K562 (cell line): ENCODE measurements around the gene TVP23A. TPM values are rescaled to one million over a fixed set of nuclear protein-coding genes. Genes with fewer than 3 reads are reported as not detected.

ENCODE experiments used
- ARID3B ChIP-seq: fragments of 250-450 bp; sonication (Bioruptor Pico); IDR thresholded peaks from 2 replicates; pipeline ENCODE4 v1.4.0; 2020; ENCODE audit warnings: borderline replicate concordance
- BRD9 ChIP-seq: fragments of 450-650 bp; IDR thresholded peaks from 2 replicates; pipeline ENCODE4 v1.6.1; 2018; ENCODE audit warnings: low read depth; ENCODE audit not compliant: partially characterized antibody
- CEBPB ChIP-seq: fragments of 450-650 bp; IDR thresholded peaks from 2 replicates; pipeline ENCODE4 v1.6.1; 2016; ENCODE audit warnings: missing genetic modification characterization, missing compliant biosample characterization
- CREB5 ChIP-seq: fragments of 250-450 bp; sonication (Bioruptor Pico); IDR thresholded peaks from 2 replicates; pipeline ENCODE4 v1.5.0; 2020; ENCODE audit warnings: mild to moderate bottlenecking
- ETV5 ChIP-seq: sonication (generic); formaldehyde crosslinking; IDR thresholded peaks from 2 replicates; pipeline ENCODE4 v1.4.0; 2020; ENCODE audit warnings: low read depth, mild to moderate bottlenecking, missing genetic modification reagents
- GABPB2 ChIP-seq: fragments of 250-450 bp; sonication (Bioruptor Pico); conservative IDR thresholded peaks from 2 replicates; pipeline ENCODE4 v1.5.1; 2021; ENCODE audit warnings: mild to moderate bottlenecking
- JUND ChIP-seq, 2 experiments: IDR thresholded peaks; 2 replicates in 1 of 2; 3 replicates in 1 of 2; pipeline ENCODE4 v1.6.1; 2011; ENCODE audit warnings: borderline replicate concordance in 2 of 2, low read depth in 2 of 2, low read length in 2 of 2, improper control_type of control experiment in 1 of 2, missing biosample characterization in 1 of 2, missing genetic modification characterization in 1 of 2, missing genetic modification reagents in 1 of 2
- L3MBTL2 ChIP-seq: fragments of 450-650 bp; IDR thresholded peaks from 2 replicates; pipeline ENCODE4 v1.6.1; 2016; ENCODE audit warnings: mild to moderate bottlenecking, moderate library complexity
- LEF1 ChIP-seq: fragments of 450-650 bp; IDR thresholded peaks from 2 replicates; pipeline ENCODE4 v1.6.1; 2016; ENCODE audit warnings: mild to moderate bottlenecking
- MEF2D ChIP-seq: conservative IDR thresholded peaks from 2 replicates; pipeline ENCODE4 v1.6.1; 2016; ENCODE audit warnings: low read depth, missing genetic modification characterization, missing compliant biosample characterization
- MNT ChIP-seq, 2 experiments: fragments of 450-650 bp; conservative IDR thresholded peaks; 2 replicates each; pipeline ENCODE4 v1.6.1; 2017; ENCODE audit warnings: mild to moderate bottlenecking in 2 of 2, moderate library complexity in 2 of 2
- POLR3A ChIP-seq: IDR thresholded peaks from 2 replicates; pipeline ENCODE4 v1.6.1; 2011; ENCODE audit warnings: borderline replicate concordance, mild to moderate bottlenecking, moderate library complexity; ENCODE audit not compliant: insufficient read length, insufficient read depth; ENCODE audit errors: extremely low read depth
- RAD21 ChIP-seq, 2 experiments: fragments of 250-450 bp in 1 of 2; fragments of 450-650 bp in 1 of 2; sonication (Bioruptor Pico) in 1 of 2; formaldehyde crosslinking in 1 of 2; IDR thresholded peaks in 1 of 2; conservative IDR thresholded peaks in 1 of 2; 2 replicates each; pipeline versions ENCODE4 v1.4.0 to v1.8.0; 2020 to 2022; ENCODE audit warnings: mild to moderate bottlenecking in 2 of 2, moderate library complexity in 1 of 2
- SAFB ChIP-seq: fragments of 200-400 bp; formaldehyde crosslinking; IDR thresholded peaks from 2 replicates; pipeline ENCODE4 v1.6.1; 2017; ENCODE audit warnings: low read depth, low read length, borderline replicate concordance
- SMARCC2 ChIP-seq: fragments of 450-650 bp; IDR thresholded peaks from 2 replicates; pipeline ENCODE4 v1.6.1; 2017; ENCODE audit warnings: antibody characterized with exemption, moderate library complexity, mild to moderate bottlenecking, low read depth
- TEAD2 ChIP-seq: fragments of 450-650 bp; IDR thresholded peaks from 2 replicates; pipeline ENCODE4 v1.6.1; 2016; ENCODE audit warnings: missing genetic modification characterization, control low read depth, missing compliant biosample characterization
- ZBTB17 ChIP-seq: fragments of 450-650 bp; formaldehyde crosslinking; IDR thresholded peaks from 2 replicates; pipeline ENCODE4 v1.4.0; 2020; ENCODE audit warnings: mild to moderate bottlenecking
- ZBTB26 ChIP-seq: fragments of 450-650 bp; formaldehyde crosslinking; IDR thresholded peaks from 2 replicates; pipeline ENCODE4 v1.4.0; 2022; ENCODE audit warnings: missing genetic modification characterization
- ZNF311 ChIP-seq: fragments of 250-450 bp; sonication (Bioruptor Pico); IDR thresholded peaks from 2 replicates; pipeline ENCODE4 v1.4.0; 2020; ENCODE audit warnings: mild to moderate bottlenecking, moderate library complexity
- ZNF347 ChIP-seq: fragments of 450-650 bp; formaldehyde crosslinking; IDR thresholded peaks from 2 replicates; pipeline ENCODE4 v1.4.0; 2020; ENCODE audit warnings: low read depth, mild to moderate bottlenecking, moderate library complexity
- polyA plus RNA-seq, 8 experiments: library from polyadenylated mRNA; depleted of rRNA in 4 of 8; stranded (reverse) in 5 of 8; unstranded in 3 of 8; fragments of >200 nt; fragmentation: Nextera tagmentation in 2 of 8; fragmentation: Illumina TruSeq in 1 of 8; extraction: Ambion mirVana in 2 of 8; extraction: Trizol in 1 of 8; gene quantifications; 2 replicates each; pipeline versions ENCODE4 v1.2.1 to v1.2.3, GENCODE V29; 2011 to 2014; ENCODE audit warnings: inconsistent platforms in 1 of 8, missing spikeins in 1 of 8
- total RNA-seq, 7 experiments: library from RNA; depleted of rRNA in 6 of 7; stranded (reverse); fragments of >200 nt in 6 of 7; fragmentation: Illumina TruSeq in 2 of 7; extraction: Trizol in 2 of 7; gene quantifications; 2 replicates each; pipeline versions ENCODE4 v1.2.1 to v1.2.3, GENCODE V29; 2011 to 2021; ENCODE audit warnings: low replicate concordance in 1 of 7

The TVP23A gene
- total and polyA plus RNA-seq, 9 of the 15 experiments (the other 6 are each of a cell fraction or from before 2014, with no cell fraction given): 0.04 to 0.77 (median 0.10) TPM; not detected in 3

GRCh38 chr16:10743610-10744369 lies 74.8 kb downstream of the TVP23A start, which contains the start of gene NUBP1 (continued):
- TF ChIP-seq ARID3B (CRISPR knock-in tag): no peak
- no peak for TF ChIP-seq ZNF347 (CRISPR knock-in tag)
- peak; percentile 38 for TF ChIP-seq JUND (IDR thresholded peaks at IDR 0.05; ENCODE audit: borderline replicate concordance, low read depth, low read length)
- no peak; the same call in 2 of the 3 replicates for TF ChIP-seq JUND (tag; IDR thresholded peaks at IDR 0.05; ENCODE audit: borderline replicate concordance, low read depth, low read length)
- TF ChIP-seq CEBPB (tag): no peak
- no peak for TF ChIP-seq TEAD2 (tag)
- TF ChIP-seq ZBTB17 (CRISPR knock-in tag): peak; percentile 19; the same call in 1 of the 2 replicates
- no peak for TF ChIP-seq POLR3A
- TF ChIP-seq BRD9: no peak
- peak; percentile 71; the same call in 1 of the 2 replicates for TF ChIP-seq ETV5
- no peak for TF ChIP-seq GABPB2
- TF ChIP-seq RAD21 (CRISPR knock-in tag; conservative IDR thresholded peaks at IDR 0.05 in 1 of 2, IDR thresholded peaks at IDR 0.05 in 1 of 2): no peak
- no peak for TF ChIP-seq ZBTB26 (CRISPR knock-in tag)
- no peak for TF ChIP-seq SMARCC2
- no peak for TF ChIP-seq ZNF311 (CRISPR knock-in tag)
- TF ChIP-seq LEF1: no peak
- TF ChIP-seq MEF2D (tag): no peak
- no peak for TF ChIP-seq CREB5 (CRISPR knock-in tag)
- 0 out of 2 replicates have a peak, but pooled peaks have one; percentile 45 for TF ChIP-seq SAFB
- peak; percentile 67 to 87; a peak in 3 of 4 replicates for TF ChIP-seq MNT (conservative IDR thresholded peaks at IDR 0.05)
- peak; percentile 94 for TF ChIP-seq L3MBTL2
